ENCODE results near the gene RUSF1.

The RUSF1 gene

GRCh38 chr16:31493506-31494125 lies 14.6 kb downstream of the RUSF1 start:
- Histone ChIP-seq H3K4me3 (IDR thresholded peaks at IDR 0.05; ENCODE audit: insufficient read depth, low read depth, low read length) (no peak overlapping the region), H3K36me3 (ENCODE audit: insufficient read depth) (no peaks in the 10 kb centered on the region), H3K4me1 (ENCODE audit: low read depth, poor library complexity, severe bottlenecking) (no peaks in the 10 kb centered on the region), H3K9ac (no peak overlapping the region), H4K20me1 (ENCODE audit: insufficient read depth) (no peaks in the 10 kb centered on the region), H3K4me2 (no peak overlapping the region), H3K27ac (no peak overlapping the region), H2AFZ (ENCODE audit: low read depth) (no peak overlapping the region), H3K79me2 (ENCODE audit: insufficient read depth, low read depth) (no peaks in the 10 kb centered on the region), H3K27me3 (ENCODE audit: insufficient read depth, low read depth) (no peaks in the 10 kb centered on the region)
- TF ChIP-seq CTCF (conservative IDR thresholded peaks at IDR 0.05; ENCODE audit: low read depth, low read length): no peak

- no peaks in the 10 kb centered on the region for H4K20me1 ChIP-seq (ENCODE audit: insufficient read depth)
- no peak overlapping the region for H3K4me2 ChIP-seq
- H3K36me3 ChIP-seq (ENCODE audit: insufficient read depth): no peaks in the 10 kb centered on the region
- no peaks in the 10 kb centered on the region for H3K27me3 ChIP-seq (ENCODE audit: insufficient read depth, low read depth)
- H3K9ac ChIP-seq: no peak overlapping the region
- no peak overlapping the region for H2AFZ ChIP-seq (ENCODE audit: low read depth)
- no peak for TF ChIP-seq CTCF (conservative IDR thresholded peaks at IDR 0.05; ENCODE audit: low read depth, low read length)
- H3K79me2 ChIP-seq (ENCODE audit: insufficient read depth, low read depth): no peaks in the 10 kb centered on the region
- no peaks in the 10 kb centered on the region for H3K4me1 ChIP-seq (ENCODE audit: low read depth, poor library complexity, severe bottlenecking)
- no peak overlapping the region for H3K4me3 ChIP-seq (IDR thresholded peaks at IDR 0.05; ENCODE audit: insufficient read depth, low read depth, low read length)
- H3K27ac ChIP-seq: no peak overlapping the region
Observed at GRCh38 chr16:31491778-31492418, 16.3 kb downstream of the RUSF1 start.

- Histone ChIP-seq H3K4me1 (ENCODE audit: low read depth, poor library complexity, severe bottlenecking) (no peaks in the 10 kb centered on the region), H2AFZ (ENCODE audit: low read depth) (no peak overlapping the region), H3K27ac (no peak overlapping the region), H3K4me2 (no peak overlapping the region), H3K36me3 (ENCODE audit: insufficient read depth) (no peaks in the 10 kb centered on the region), H3K79me2 (ENCODE audit: insufficient read depth, low read depth) (no peaks in the 10 kb centered on the region), H3K27me3 (ENCODE audit: insufficient read depth, low read depth) (no peaks in the 10 kb centered on the region), H4K20me1 (ENCODE audit: insufficient read depth) (no peaks in the 10 kb centered on the region), H3K9ac (no peak overlapping the region), H3K4me3 (IDR thresholded peaks at IDR 0.05; ENCODE audit: insufficient read depth, low read depth, low read length) (no peak overlapping the region)
- no peak for TF ChIP-seq CTCF (conservative IDR thresholded peaks at IDR 0.05; ENCODE audit: low read depth, low read length)
Observed at GRCh38 chr16:31489616-31490584, 18.3 kb downstream of the RUSF1 start.

- TF ChIP-seq CTCF (conservative IDR thresholded peaks at IDR 0.05; ENCODE audit: low read depth, low read length): no peak
- no peak overlapping the region for H2AFZ ChIP-seq (ENCODE audit: low read depth)
- no peaks in the 10 kb centered on the region for H3K27me3 ChIP-seq (ENCODE audit: insufficient read depth, low read depth)
- no peaks in the 10 kb centered on the region for H3K36me3 ChIP-seq (ENCODE audit: insufficient read depth)
- no peaks in the 10 kb centered on the region for H4K20me1 ChIP-seq (ENCODE audit: insufficient read depth)
- H3K4me2 ChIP-seq: no peak overlapping the region
- no peak overlapping the region for H3K27ac ChIP-seq
- no peak overlapping the region for H3K9ac ChIP-seq
- no peaks in the 10 kb centered on the region for H3K79me2 ChIP-seq (ENCODE audit: insufficient read depth, low read depth)
- H3K4me1 ChIP-seq (ENCODE audit: low read depth, poor library complexity, severe bottlenecking): no peaks in the 10 kb centered on the region
- no peak overlapping the region for H3K4me3 ChIP-seq (IDR thresholded peaks at IDR 0.05; ENCODE audit: insufficient read depth, low read depth, low read length)
Observed at GRCh38 chr16:31489298-31489564, 19.0 kb downstream of the RUSF1 start.
